BJ (cell line): ENCODE data around the gene GPR160. TPM values are rescaled to one million over a fixed set of nuclear protein-coding genes. Genes with fewer than 3 reads are reported as not detected.

Source experiments
- CTCF ChIA-PET: fragments of 350-600 bp; formaldehyde crosslinking; extraction: SDS; loops from one replicate; lab custom pipeline; 2021; ENCODE audit warnings: antibody characterized with exemption, inconsistent platforms; lab: Yijun Ruan, JAX
- POLR2A ChIA-PET: fragments of 300-600 bp; sonication (Branson Sonifier 250); formaldehyde crosslinking; extraction: SDS; loops from one replicate; lab custom pipeline; 2021; ENCODE audit warnings: antibody characterized with exemption; lab: Charles Lee
- DNase-seq: peaks from one replicate; pipeline ENCODE4 v3.0.0-alpha.2; 2011; ENCODE audit warnings: low read depth
- H3K27me3 ChIP-seq: 2 replicates; pipeline ENCODE4 v1.6.0; 2011; ENCODE audit warnings: low read length; ENCODE audit not compliant: control insufficient read depth, insufficient read depth
- H3K36me3 ChIP-seq: 2 replicates; pipeline ENCODE4 v1.5.1; 2011; ENCODE audit warnings: low read length; ENCODE audit not compliant: control insufficient read depth, insufficient read depth
- H3K4me3 ChIP-seq: 2 replicates; pipeline ENCODE4 v1.5.1; 2011; ENCODE audit warnings: low read depth, mild to moderate bottlenecking, control low read depth, low read length
- CTCF ChIP-seq: IDR thresholded peaks from 2 replicates; pipeline ENCODE4 v1.5.1; 2011; ENCODE audit warnings: low read depth, mild to moderate bottlenecking, control low read depth, inconsistent platforms, low read length, moderate library complexity; ENCODE audit not compliant: insufficient read depth
- polyA plus RNA-seq: library from polyadenylated mRNA; depleted of rRNA; stranded (reverse); fragments of >200 nt; gene quantifications from 2 replicates; pipeline ENCODE4 v1.2.3, GENCODE V29; 2011

GPR160 gene
- polyA plus RNA-seq, 1 experiment = 0.09 TPM

- no peak for DNase-seq
- Histone ChIP-seq H3K36me3 (no peaks in the 10 kb centered on the region), H3K4me3 (no peak overlapping the region), H3K27me3 (peaks cover 12% of the 10 kb centered on the region)
- ChIA-PET POLR2A (no interaction called here), CTCF (interaction anchor here (1.2 kb wide), 1 partner anchor 14 kb away, joined by 3 read pairs; no protein-coding TSS in a partner anchor)
- TF ChIP-seq CTCF = no peak
Measured at GRCh38 chr3:170044271-170044670, 6.5 kb downstream of the GPR160 start.

GRCh38 chr3:170044795-170045244 is 7.0 kb downstream of the GPR160 start:
- TF ChIP-seq CTCF = no peak
- ChIA-PET POLR2A (no interaction called here), CTCF (no interaction called here)
- H3K36me3 ChIP-seq = no peaks in the 10 kb centered on the region
- H3K27me3 ChIP-seq = peaks cover 11% of the 10 kb centered on the region
- H3K4me3 ChIP-seq = no peak overlapping the region
- no peak for DNase-seq

GRCh38 chr3:170046269-170047132 is 8.7 kb downstream of the GPR160 start:
- DNase-seq = no peak
- Histone ChIP-seq H3K27me3 (peaks cover 5% of the 10 kb centered on the region), H3K4me3 (no peak overlapping the region), H3K36me3 (no peaks in the 10 kb centered on the region)
- CTCF ChIA-PET = interaction anchor here (0.8 to 1.0 kb wide), 2 partner anchors 12 to 25 kb away, joined by 3 read pairs; no protein-coding TSS in a partner anchor
- POLR2A ChIA-PET = no interaction called here
- no peak for TF ChIP-seq CTCF

- POLR2A ChIA-PET = no interaction called here
- peaks cover 5% of the 10 kb centered on the region for H3K27me3 ChIP-seq
- CTCF ChIA-PET = no interaction called here
- DNase-seq = no peak
- no peaks in the 10 kb centered on the region for H3K36me3 ChIP-seq
- no peak overlapping the region for H3K4me3 ChIP-seq
- no peak for TF ChIP-seq CTCF
Measured at GRCh38 chr3:170047133-170047404, 9.3 kb downstream of the GPR160 start.

- ChIA-PET POLR2A (no interaction called here), CTCF (no interaction called here)
- Histone ChIP-seq H3K36me3 (no peaks in the 10 kb centered on the region), H3K27me3 (peaks cover 7% of the 10 kb centered on the region), H3K4me3 (no peak overlapping the region)
- no peak for TF ChIP-seq CTCF
- DNase-seq = no peak
Measured at GRCh38 chr3:170049146-170050000, 11.6 kb downstream of the GPR160 start.
